SK-N-MC (cell line): ENCODE measurements around the gene PITPNC1.

Experiments used
- EZH2 ChIP-seq: fragments of 200-600 bp; sonication (generic); IDR thresholded peaks from one replicate; pipeline ENCODE4 v1.6.1; 2017; ENCODE audit warnings: antibody characterized with exemption
- POLR2AphosphoS5 ChIP-seq: IDR thresholded peaks from 2 replicates; pipeline ENCODE4 v1.6.1; 2012; ENCODE audit warnings: mild to moderate bottlenecking, low read depth, low read length, borderline replicate concordance

DNA sequence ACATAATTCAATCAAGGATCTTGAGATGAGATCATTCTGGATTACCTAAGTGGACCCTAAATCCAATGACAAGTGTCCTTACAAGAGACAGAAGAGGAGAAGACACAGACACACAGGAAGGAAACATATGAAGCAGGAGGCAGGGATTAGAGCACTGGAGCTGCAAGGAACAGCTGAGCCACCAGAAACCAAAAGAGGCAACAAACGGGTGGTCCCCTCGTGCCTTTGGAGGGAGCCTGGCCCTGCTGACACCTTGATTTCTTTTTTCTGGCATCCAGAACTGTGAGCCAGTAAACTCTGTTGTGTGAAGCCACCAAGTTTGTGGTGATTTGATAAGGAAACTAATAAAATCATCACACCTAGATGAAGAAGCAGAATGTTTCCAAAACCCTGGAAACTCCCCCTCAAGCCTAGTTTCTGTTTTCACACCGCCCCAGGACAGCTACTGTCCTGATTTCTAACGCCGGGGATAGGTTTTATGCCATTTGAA, 115.2 kb downstream of the PITPNC1 start:
- no peak for TF ChIP-seq POLR2AphosphoS5
- TF ChIP-seq EZH2 = no peak
